ENCODE results near the gene NQO2. TPM values are rescaled to one million over a fixed set of nuclear protein-coding genes. Genes with fewer than 3 reads are reported as not detected.
"Not testable (repeated sequence)": the region's sequence is repeated elsewhere in the genome, so short reads cannot be mapped to it uniquely, and the experiment has no call there.

The NQO2 gene
- total and polyA plus RNA-seq, 11 donors: 37.0 to 85.4 (median 62.8) TPM

- ATAC-seq: peak; percentile 91 to 94 (median 92)
- H3K4me1 ChIP-seq: peaks cover 0 to 30% (median 23%) of the 10 kb centered on the region in 12 donors
- WGBS, 4 donors: 1 to 4% (median 3%) methylated on average over 29 to 63 of the region's 63 CpGs
- peaks cover 0 to 3% (median 0%) of the 10 kb centered on the region in 9 donors for H3K36me3 ChIP-seq
- no peaks in the 10 kb centered on the region for H3K27me3 ChIP-seq
- peak within 1 kb of the TSS; percentile 64 to 88 (median 74) for H3K4me3 ChIP-seq
- intact Hi-C loops (cut with DNase I): loop anchor here in 5 of 10 donors (1.0 to 2.0 kb wide), 4 partner anchors 16 to 19 kb away; no protein-coding TSS in a partner anchor
- peak within 1 kb of the TSS; percentile 85 to 100 (median 96) for H3K27ac ChIP-seq
- peak; percentile 87 to 92 (median 89) for DNase-seq
- no peaks in the 10 kb centered on the region for H3K9me3 ChIP-seq
- TF ChIP-seq CTCF (IDR thresholded peaks at IDR 0.05): no peak
- peak in 1 of 2 donors; percentile 29 for TF ChIP-seq POLR2A (IDR thresholded peaks at IDR 0.05)
These were observed 28.1 kb upstream of the NQO2 start, which contains the start of gene SERPINB6 for GRCh38 chr6:2971420-2972218. Gene SERPINB6 (minus strand): TSS chr6:2971567. CDS start chr6:2959332, 12,235 bp downstream.

- 28 to 76% (median 63%) methylated on average over 1 of the region's 1 CpG for WGBS, 4 donors
- H3K27ac ChIP-seq: peak overlapping the region; percentile 85 to 100 (median 96)
- peak overlapping the region in 11 of 12 donors; percentile 64 to 88 (median 75) for H3K4me3 ChIP-seq
- H3K9me3 ChIP-seq, DNase-seq, ATAC-seq, H3K27me3 ChIP-seq, H3K36me3 ChIP-seq: not testable (repeated sequence)
- intact Hi-C loops (cut with DNase I): loop anchor here in 1 of 10 donors (1.0 kb wide), 1 partner anchor 15 kb away; no protein-coding TSS in a partner anchor
- H3K4me1 ChIP-seq: peaks cover 0 to 30% (median 22%) of the 10 kb centered on the region in 12 donors
These were observed 27.5 kb upstream of the NQO2 start for GRCh38 chr6:2972219-2972487.

- DNase-seq: not testable (repeated sequence)
These were observed 27.0 kb upstream of the NQO2 start for GRCh38 chr6:2972685-2973084.

GRCh38 chr6:2973180-2973579 is 26.5 kb upstream of the NQO2 start:
- H3K36me3 ChIP-seq; H3K27me3 ChIP-seq; DNase-seq; H3K27ac ChIP-seq; intact Hi-C loops (cut with DNase I); H3K9me3 ChIP-seq; ATAC-seq; H3K4me3 ChIP-seq: not testable (repeated sequence)
- 97 to 100% (median 98%) methylated on average over 6 of the region's 6 CpGs for WGBS, 4 donors
- peaks cover 0 to 33% (median 21%) of the 10 kb centered on the region in 12 donors for H3K4me1 ChIP-seq

More at GRCh38 chr6:2972685-2973084, 27.0 kb upstream of the NQO2 start:
- intact Hi-C loops (cut with DNase I): loop anchor here in 1 of 10 donors (1.0 kb wide), 1 partner anchor 15 kb away; no protein-coding TSS in a partner anchor
- Histone ChIP-seq H3K27ac (peak overlapping the region in 5 of 12 donors; percentile 90 to 100 (median 96)), H3K4me3 (peak overlapping the region in 1 of 12 donors; percentile 81), H3K4me1 (peaks cover 0 to 30% (median 19%) of the 10 kb centered on the region in 12 donors)
- 98 to 100% (median 98%) methylated on average over 5 of the region's 5 CpGs for WGBS, 4 donors
- not testable (repeated sequence) for H3K9me3 ChIP-seq, ATAC-seq, H3K36me3 ChIP-seq, H3K27me3 ChIP-seq

- Histone ChIP-seq H3K36me3 (peaks cover 0 to 2% (median 0%) of the 10 kb centered on the region in 9 donors), H3K27me3 (no peaks in the 10 kb centered on the region), H3K4me1 (peaks cover 0 to 33% (median 21%) of the 10 kb centered on the region in 12 donors), H3K4me3 (no peak overlapping the region), H3K9me3 (no peaks in the 10 kb centered on the region), H3K27ac (no peak overlapping the region)
- intact Hi-C loops (cut with DNase I): no loop called here
- no peak for ATAC-seq
- no peak for DNase-seq
- TF ChIP-seq POLR2A (IDR thresholded peaks at IDR 0.05): no peak
- TF ChIP-seq CTCF (IDR thresholded peaks at IDR 0.05): no peak
- 88 to 94% (median 92%) methylated on average over 5 of the region's 5 CpGs for WGBS, 4 donors
These were observed 26.0 kb upstream of the NQO2 start for GRCh38 chr6:2973676-2974075.

Data from heart left ventricle (tissue), 16 donors.